NCI-H2081 (cell line): ENCODE results near the gene EP300.
A peak's percentile ranks its signal among the peaks of the same experiment; 100 is the strongest.
"Not testable (repeated sequence)": the region's sequence is repeated elsewhere in the genome, so short reads cannot be mapped to it uniquely, and the experiment has no call there.

ENCODE experiments used
- DNase-seq, 2 experiments: peaks; one replicate each; lab custom pipeline; 2025; lab: John Stamatoyannopoulos, UW

Gene EP300

DNA sequence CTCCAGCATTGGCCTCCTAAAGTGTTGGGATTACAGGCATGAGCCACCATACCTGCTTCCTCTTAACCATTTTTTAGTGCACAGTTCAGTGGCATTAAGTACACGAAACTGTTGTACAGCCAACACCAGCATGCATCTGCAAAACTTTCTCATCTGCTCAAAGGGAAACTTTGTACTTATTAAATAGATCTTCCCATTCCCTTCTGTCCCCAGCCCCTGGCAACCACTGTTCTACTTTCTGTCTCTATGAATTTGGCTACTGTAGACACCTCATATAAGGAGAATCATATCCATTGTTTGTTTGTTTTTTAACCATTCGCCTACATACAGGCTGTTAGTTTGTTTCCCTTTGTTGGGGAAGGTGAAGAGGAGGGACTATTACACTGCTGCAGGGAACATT is 6.5 kb upstream of the EP300 start:
- no peak for DNase-seq

DNA sequence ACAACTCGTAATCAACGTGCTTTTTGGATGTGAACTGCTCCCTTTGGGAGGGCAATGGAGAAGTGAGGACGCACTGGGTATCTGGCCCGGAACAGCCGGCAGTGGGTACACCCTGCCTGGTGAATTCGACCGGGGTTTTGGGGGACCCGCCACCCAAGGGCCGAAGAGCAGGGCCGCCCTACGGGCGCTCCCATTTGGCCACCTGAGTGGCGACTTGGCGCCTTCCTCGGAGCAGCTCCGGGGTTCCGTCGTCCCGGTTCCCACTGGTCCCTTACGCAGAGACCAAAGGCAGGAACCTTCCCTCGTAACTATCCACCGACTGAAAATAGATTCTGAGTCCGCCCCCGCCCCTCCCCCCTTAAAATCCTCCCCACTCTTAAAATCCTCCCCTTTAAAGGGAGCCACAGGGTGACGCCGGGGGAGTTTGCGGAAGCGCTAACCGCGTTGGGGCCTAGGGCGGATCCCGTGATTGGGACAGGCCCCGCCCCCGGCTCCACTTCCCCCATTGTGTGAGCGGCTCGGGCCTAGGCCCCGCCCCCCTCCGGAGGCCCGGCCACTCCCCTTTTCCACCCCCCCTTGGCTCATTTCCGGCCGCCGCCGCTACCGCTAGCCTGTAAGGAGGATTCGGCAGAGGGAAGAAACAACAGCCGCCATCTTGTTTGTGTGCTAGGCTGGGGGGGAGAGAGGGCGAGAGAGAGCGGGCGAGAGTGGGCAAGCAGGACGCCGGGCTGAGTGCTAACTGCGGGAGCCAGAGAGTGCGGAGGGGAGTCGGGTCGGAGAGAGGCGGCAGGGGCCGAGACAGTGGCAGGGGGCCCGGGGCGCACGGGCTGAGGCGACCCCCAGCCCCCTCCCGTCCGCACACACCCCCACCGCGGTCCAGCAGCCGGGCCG is 1.0 kb upstream of the EP300 start:
- DNase-seq = peak; percentile 93 to 95

DNA sequence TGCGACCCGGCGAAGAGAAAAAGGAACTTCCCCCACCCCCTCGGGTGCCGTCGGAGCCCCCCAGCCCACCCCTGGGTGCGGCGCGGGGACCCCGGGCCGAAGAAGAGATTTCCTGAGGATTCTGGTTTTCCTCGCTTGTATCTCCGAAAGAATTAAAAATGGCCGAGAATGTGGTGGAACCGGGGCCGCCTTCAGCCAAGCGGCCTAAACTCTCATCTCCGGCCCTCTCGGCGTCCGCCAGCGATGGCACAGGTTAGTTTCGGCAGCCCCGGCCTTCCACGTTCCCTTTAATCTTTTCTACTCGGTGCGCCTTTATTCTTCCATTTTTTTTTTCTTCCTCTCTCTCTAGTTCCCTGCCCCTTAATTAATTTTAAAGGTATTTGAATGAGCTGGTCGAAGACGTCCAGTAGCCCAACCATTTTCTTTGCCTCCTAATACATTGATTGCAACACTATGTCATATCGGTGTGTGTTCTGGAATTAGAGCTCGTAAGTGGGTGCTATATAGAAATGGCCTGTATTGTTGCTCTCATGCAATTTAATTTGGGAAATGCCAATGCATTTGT is 537 bp downstream of the EP300 start:
- peak; percentile 2 to 5 for DNase-seq

DNA sequence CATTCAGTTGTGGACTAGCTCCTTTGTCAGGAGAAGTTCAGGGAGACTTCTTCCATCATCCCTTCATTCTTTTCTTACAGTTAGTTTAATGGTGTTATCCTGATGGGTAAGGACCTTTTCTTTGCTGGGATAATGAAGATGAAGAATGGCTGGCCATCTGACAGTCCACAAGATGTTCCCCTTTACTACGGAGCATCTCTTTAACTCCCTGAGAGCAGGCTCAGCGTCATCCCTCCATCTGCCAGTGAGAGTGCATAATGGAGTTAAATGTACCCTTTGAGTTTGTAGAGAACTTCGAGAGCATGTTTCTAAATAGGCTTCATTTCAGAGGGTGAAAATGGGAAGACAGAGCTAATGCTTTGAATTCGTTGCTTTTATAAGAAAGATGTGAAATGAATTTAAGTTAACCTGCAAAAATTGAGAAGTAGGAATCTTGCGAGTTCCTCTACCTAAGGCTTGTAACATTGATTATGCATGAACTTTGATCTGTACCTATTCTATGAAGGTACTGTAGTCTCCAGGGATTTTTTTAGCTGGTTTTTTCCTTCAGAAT is 1.7 kb downstream of the EP300 start:
- peak in 1 of 2 experiments; percentile 3 for DNase-seq

DNA sequence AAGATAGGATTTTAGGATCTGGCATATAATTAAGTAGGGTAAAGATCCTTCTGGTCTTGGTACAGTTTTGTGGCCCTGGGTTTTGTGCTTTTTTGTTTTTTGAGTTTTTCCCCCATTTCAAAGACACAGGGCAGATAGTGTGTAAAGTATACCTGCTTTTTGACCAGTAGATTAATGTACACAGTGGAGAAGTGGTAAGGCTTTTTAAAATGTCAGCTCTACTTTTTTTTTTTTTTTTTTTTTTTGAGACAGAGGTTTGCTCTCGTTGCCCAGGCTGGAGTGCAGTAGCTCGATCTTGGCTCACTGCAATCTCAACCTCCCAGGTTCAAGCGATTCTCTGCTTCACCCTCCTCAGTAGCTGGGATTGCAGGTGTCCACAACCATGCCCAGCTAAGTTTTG is 4.0 kb downstream of the EP300 start:
- DNase-seq = no peak

DNA sequence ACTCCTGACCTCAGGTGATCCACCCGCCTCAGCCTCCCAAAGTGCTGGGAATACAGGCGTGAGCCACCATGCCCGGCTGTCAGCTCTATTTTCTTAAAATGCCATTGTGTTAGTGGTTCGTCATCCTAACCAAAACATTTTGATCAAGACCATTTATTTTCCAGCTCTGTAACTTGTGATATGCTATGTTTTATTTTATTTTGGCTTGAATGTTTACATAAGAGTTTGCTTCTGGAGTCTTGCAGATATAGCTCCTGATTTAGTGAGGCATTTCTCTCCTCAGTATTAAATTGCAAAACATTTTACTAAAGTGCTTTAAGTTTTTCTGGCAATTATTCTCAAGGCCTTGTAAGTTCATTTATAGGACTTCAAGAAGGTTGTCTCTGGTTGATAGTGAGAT is 4.4 kb downstream of the EP300 start:
- no peak for DNase-seq

DNA sequence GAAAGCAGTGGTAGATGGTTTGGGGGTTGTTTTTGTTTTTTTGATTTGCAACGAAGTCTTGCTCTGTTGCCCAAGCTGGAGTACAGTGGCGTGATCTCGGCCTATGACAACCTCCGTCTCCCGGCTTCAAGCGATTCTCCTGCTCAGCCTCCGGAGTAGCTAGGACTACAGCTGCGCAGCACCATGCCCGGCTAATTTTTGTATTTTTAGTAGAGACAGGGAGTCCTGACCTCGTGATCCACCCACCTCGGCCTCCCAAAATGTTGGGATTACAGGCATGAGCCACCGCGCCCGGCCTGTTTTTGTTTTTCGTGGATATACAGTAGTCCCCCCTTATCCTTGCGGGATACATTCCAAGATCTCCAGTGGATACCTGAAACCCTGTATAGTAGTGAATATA is 6.6 kb downstream of the EP300 start:
- DNase-seq = no peak

DNA sequence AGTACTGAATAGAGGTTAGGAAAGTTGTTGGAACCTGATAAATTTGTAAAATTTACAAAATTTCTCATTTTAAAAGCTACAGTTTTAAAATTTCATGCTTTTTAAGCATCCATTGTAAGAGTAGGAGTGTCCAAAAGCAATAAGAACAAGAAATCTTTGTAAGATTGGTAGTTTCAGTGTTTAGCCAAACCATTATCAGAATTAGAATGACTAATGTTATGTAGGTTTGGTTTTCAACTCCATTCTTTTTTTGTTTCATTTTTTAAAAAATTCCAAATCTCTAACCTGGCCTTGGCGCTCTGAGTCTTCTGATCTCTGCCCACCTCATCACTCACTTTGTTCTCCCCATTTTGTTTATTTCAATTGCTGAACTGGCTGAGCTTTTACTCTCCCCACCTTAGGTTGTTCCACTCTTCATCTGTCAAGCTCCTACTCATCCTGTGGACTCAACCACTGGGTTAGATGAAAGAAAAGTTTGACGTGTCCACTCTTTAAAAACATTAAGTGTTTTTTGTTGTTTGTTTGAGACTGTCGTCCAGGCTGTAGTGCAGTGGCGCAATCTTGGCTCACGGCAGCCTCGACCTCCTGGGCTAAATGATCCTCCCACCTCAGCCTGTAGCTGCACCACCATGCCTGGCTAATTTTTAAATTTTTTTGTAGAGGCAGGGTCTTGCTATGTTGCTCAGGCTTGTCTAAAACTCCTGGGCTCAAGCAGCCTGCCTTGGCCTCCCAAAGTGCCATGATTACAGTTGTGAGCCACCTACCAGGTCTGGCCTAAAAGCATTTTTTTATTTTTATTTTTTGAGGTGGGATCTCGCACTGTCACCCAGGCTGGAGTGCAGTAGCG is 14.0 kb downstream of the EP300 start:
- no peak for DNase-seq

DNA sequence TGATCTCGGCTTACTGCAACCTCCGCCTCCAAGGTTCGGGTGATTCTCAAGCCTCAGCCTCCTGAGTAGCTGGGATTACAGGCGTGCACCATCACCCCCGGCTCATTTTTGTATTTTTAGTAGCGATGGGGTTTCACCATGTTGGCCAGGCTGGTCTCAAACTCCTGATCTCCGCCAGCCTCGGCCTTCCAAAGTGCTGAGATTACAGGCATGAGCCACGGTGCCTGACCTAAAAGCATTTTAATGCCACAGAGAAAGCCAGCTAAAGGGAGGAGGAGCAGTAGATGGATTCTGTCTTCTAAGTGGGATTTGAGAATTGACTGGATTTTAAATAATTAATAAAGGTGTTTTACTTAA is 14.6 kb downstream of the EP300 start:
- not testable (repeated sequence) for DNase-seq

DNA sequence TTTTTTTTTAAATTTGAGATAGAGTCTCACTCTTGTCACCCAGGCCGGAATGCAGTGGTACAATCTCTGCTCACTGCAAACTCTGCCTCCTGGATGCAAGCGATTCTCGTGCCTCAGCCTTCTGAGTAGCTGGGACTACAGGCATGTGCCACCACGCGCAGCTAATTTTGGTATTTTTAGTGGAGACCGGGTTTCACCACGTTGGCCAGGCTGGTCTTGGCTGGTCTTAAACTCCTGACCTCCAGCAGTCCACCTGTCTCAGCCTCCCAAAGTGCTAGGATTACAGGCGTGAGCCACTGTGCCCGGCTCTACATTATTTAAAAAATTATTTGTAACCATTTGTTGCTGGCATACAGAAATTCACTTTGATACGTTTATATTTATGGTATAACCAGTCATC is 18.6 kb downstream of the EP300 start:
- DNase-seq = no peak

DNA sequence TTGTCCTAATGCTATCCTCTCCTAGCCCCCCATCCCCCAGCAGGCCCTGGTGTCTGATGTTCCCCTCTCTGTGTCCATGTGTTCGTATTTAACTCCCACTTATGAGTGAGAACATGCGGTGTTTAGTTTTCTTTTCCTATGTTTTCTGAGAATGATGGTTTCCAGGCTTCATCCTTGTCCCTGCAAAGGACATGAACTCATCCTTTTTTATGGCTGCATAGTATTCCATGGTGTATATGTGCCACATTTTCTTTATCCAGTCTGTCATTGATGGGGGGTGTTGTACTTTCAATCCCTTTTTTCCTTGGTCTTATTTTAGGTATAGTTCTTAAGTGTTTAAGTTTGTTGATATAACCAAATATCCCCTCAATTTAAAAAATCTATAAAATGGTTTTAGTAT is 23.9 kb downstream of the EP300 start:
- DNase-seq = no peak

DNA sequence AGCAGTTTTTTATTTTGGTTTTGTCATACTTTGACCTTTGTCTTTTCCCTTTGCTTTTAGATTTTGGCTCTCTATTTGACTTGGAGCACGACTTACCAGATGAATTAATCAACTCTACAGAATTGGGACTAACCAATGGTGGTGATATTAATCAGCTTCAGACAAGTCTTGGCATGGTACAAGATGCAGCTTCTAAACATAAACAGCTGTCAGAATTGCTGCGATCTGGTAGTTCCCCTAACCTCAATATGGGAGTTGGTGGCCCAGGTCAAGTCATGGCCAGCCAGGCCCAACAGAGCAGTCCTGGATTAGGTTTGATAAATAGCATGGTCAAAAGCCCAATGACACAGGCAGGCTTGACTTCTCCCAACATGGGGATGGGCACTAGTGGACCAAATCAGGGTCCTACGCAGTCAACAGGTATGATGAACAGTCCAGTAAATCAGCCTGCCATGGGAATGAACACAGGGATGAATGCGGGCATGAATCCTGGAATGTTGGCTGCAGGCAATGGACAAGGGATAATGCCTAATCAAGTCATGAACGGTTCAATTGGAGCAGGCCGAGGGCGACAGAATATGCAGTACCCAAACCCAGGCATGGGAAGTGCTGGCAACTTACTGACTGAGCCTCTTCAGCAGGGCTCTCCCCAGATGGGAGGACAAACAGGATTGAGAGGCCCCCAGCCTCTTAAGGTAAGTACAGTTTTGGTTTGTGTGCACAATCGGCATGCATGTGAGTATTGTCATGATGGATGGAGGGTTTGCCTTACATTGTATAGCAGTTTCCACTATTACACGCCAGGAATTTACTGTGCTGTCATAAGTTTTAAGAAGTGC is 25.0 kb downstream of the EP300 start:
- no peak for DNase-seq

DNA sequence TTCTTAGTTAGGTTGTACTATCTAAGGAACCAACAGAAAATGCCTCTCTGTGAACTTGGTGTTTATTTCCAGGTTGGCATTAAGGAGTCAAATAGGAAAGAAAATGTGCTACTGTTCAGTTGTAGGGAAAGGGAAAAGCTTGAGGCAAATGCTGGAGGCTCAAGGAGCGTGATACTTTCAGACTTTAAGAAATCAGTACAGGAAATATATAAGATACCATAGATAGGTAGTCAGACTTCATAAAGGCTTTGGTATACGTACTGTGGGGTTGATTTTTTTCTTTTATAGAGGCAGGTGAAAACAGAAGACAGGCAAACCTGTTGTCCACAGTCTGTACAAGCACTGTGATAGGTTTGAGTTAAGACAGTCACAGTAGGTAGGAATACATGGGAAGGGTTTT is 30.8 kb downstream of the EP300 start:
- no peak for DNase-seq

DNA sequence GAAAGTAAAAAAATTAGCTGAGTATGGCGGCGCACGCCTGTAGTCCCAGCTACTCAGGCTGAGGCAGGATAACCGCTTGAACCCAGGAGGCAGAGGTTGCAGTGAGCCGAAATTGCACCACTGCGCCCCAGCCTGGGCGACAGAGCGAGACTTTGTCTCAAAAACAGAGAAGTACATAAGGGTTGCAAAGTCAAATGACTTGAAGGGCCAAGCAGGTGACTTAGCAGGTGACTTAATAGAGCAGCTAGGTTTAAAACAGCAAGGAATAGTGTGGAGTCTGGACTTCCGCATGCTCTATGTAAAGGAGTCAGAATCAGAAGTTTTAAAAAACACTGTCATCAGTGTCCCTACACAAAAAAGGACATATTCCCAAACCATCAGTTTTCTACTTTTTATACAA is 31.7 kb downstream of the EP300 start:
- DNase-seq = no peak

DNA sequence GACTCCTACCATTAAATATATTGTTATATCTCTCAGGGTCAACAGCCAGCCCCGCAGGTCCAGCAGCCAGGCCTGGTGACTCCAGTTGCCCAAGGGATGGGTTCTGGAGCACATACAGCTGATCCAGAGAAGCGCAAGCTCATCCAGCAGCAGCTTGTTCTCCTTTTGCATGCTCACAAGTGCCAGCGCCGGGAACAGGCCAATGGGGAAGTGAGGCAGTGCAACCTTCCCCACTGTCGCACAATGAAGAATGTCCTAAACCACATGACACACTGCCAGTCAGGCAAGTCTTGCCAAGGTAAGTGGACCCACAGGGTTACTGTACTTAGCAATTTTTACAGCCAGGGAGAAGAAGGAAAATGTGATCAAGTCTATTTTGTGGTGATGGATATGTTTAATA is 35.1 kb downstream of the EP300 start:
- no peak for DNase-seq

DNA sequence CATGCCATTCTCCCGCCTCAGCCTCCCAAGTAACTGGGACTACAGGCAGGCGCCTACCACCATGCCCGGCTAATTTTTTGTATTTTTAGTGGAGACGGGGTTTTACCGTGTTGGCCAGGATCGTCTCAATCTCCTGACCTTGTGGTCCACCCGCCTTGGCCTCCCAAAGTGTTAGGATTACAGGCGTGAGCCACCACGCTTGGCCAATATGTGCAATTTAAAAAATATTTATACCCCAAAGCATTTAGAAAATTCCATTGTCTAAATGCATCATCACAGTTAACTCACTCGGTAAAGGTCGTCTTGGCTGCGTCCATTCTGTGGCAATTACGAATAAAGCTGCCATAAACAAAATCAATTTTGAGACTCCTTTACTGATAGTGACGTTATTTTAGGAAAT is 36.2 kb downstream of the EP300 start:
- DNase-seq = no peak

DNA sequence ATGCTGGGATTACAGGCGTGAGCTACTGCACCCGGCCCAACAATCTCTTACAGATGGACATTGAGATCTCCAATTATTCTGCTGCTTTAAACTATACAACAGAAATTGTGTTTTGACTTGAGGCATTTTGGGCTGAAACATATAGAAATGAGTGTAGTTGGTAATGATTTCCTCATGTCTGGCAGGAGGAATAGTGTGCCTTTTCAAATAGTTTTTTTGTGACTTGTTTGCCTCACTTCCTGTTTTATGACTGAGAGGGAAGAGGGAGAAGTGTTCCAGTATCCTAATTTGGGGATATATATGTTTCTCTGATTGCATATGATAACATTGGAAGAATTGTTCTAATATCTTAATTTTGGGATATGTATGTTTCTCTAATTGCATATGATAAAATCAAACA is 40.2 kb downstream of the EP300 start:
- DNase-seq = no peak

DNA sequence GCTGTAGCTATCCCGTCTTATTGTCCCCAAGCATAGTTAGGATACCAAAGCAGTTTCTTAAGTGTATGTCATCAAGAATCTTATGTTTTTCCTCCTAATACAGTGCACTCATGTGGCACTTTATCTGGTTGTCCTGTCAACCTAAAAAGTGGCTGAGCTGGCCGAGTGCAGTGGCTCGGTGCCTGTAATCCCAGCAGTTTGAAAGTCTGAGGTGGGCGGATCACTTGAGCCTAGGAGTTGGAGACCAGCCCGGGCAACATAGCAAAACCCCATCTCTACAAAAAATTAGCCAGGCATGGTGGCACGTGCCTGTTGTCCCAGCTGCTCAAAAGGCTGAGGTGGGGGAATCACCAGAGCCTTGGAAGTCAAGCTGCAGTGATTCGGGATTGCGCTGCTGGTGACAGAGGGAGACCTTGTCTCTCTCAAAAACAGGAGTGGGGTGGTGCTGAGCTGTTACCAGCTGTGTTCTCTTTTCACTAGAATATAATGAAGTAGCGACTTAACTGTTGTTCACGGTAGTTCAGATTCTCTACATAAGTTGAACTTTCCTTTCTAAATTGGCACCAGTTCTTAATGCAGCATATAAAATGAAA is 48.1 kb downstream of the EP300 start:
- no peak for DNase-seq

DNA sequence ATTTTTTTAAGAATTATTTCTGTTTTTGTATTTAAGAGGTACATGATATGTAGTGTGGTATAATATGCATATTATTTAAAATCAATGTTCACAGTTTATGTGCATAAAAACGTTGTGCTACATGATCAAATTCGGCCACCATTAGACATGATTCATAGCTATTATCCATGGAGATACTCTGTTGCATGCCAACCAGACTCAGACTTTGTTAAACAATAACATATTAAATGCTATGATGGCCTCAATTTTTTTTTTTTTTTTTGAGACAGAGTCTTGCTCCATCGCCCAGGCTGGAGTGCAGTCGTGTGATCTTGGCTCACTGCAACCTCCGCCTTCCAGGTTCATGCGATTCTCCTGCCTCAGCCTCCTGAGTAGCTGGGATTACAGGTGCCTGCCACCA is 53.5 kb downstream of the EP300 start:
- not testable (repeated sequence) for DNase-seq

DNA sequence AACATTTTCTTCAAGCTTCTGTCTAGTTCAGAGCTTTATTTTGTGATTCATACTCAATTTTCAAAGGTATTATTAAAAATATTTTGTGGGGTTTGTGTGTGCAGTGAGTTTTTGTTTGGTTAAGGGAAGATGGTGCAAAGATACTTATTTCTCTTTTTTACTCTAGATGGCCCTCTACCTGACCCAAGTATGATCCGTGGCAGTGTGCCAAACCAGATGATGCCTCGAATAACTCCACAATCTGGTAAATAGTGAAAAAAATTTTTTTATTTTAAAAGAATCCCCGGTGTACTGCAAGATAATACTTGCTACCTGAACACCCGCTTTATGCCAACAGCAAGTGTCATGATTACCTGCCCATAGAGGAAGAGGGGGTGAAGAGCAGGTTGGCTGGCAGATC is 54.2 kb downstream of the EP300 start:
- DNase-seq = no peak

DNA sequence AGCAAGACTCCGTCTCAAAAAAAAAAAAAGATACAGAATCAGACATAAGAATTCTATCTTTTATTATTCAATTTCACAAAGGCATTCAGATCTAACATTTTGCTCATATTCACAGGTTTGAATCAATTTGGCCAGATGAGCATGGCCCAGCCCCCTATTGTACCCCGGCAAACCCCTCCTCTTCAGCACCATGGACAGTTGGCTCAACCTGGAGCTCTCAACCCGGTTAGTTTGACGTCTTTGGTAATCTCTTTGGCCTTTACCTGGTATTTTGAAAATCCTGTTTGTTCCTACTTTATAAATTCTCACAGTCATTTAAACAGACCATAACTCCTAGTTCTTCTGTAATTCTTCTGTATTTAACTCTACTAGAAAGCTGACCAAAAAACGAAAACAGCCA is 55.3 kb downstream of the EP300 start:
- no peak for DNase-seq
